Thoracic aorta (tissue), 2 donors: ENCODE measurements around the gene STMP1. TPM values are rescaled to one million over a fixed set of nuclear protein-coding genes. Genes with fewer than 3 reads are reported as not detected.

ENCODE experiments used
- ATAC-seq: fragments of 150-250 bp; one replicate; pipeline ENCODE4 v1.8.0; 2017; ENCODE audit warnings: low read depth; ENCODE audit not compliant: insufficient number of reproducible peaks, low FRiP score
- DNase-seq: peaks from one replicate; pipeline ENCODE4 v3.0.0-alpha.2; 2020; ENCODE audit warnings: low spot score
- H3K27ac ChIP-seq, 2 donors: fragments of 200-600 bp; sonication (generic); 1 replicate in 1 of 2; 2 replicates in 1 of 2; pipeline ENCODE4 v1.5.1; 2016; ENCODE audit warnings: mild to moderate bottlenecking in 2 of 2, moderate library complexity in 2 of 2
- H3K27me3 ChIP-seq: fragments of 200-600 bp; sonication (generic); replicated peaks from 2 replicates; pipeline ENCODE4 v1.6.0; 2016; ENCODE audit warnings: mild to moderate bottlenecking; ENCODE audit not compliant: insufficient read depth
- H3K36me3 ChIP-seq: fragments of 200-600 bp; sonication (generic); one replicate; pipeline ENCODE4 v1.5.1; 2016
- H3K4me1 ChIP-seq, 2 donors: fragments of 200-600 bp; sonication (generic); 1 replicate in 1 of 2; 2 replicates in 1 of 2; pipeline versions ENCODE4 v1.5.1 to v1.6.0; 2016; ENCODE audit warnings: low read depth in 2 of 2, mild to moderate bottlenecking in 1 of 2; ENCODE audit not compliant: control insufficient read depth in 1 of 2
- H3K4me3 ChIP-seq: fragments of 200-600 bp; sonication (generic); 2 replicates; pipeline ENCODE4 v1.5.1; 2016; ENCODE audit warnings: mild to moderate bottlenecking
- H3K9me3 ChIP-seq: fragments of 200-600 bp; sonication (generic); 2 replicates; pipeline ENCODE4 v1.5.1; 2016
- total RNA-seq, 2 donors: library from RNA; depleted of rRNA; stranded (reverse); fragments of >200 nt; gene quantifications; one replicate each; pipeline versions ENCODE4 v1.1.0 to v1.2.3, GENCODE V29; 2016
- TF ChIP-seq, protein P1 (sequence below): fragments of 200-600 bp; sonication (generic); IDR thresholded peaks from one replicate; pipeline ENCODE4 v1.5.1; 2019; ENCODE audit warnings: antibody characterized with exemption

Gene STMP1
- 10 to 100 TPM; 15.7 to 48.5 TPM for total RNA-seq

DNA sequence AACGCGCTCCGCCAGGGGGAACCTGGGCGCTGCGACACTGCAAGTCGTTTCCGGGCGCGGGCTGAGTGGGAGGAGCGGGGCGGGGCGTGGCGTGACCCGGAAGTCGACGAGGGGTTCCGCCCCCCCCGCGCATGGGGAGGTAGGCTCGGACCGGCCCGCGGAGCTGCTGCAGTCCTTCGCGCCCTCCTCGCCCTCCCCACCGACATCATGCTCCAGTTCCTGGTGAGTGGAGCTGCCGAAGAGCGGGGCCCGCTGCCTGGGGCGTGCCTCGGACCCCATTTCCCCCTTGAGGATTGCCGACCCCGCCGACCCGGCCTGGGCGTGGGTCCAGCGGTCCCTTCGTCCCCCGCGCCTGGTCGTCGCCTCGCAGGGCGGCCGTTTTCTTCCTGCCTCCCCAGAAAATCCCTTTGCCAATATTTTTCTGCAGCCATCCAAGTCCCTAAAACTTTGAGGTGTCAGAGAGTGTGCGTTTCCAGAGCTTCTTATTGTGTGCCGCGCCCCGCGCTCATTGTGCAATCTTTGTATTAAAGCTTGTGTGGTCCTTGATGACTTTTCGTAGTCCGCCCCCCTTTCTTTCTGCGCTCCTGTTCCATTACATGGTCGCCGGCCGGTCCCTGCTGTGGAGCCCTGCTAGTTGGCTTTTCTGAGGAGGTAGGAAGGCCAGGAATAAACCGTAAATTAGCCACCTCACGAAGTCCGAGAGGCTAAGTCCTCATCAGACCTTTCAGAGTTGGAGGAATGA lies at the start of gene STMP1:
STMP1 (plus strand) TSS at position 142 of the 742 bp plus-strand sequence.
- no peaks in the 10 kb centered on the region for H3K27me3 ChIP-seq
- H3K36me3 ChIP-seq: no peaks in the 10 kb centered on the region
- H3K27ac ChIP-seq: peak within 1 kb of the TSS; percentile 98
- H3K9me3 ChIP-seq: no peaks in the 10 kb centered on the region
- H3K4me1 ChIP-seq: peaks cover 10 to 34% of the 10 kb centered on the region in 2 donors
- ATAC-seq (peak; percentile 88), DNase-seq (peak; percentile 84)
- H3K4me3 ChIP-seq: peak within 1 kb of the TSS; percentile 87
- TF ChIP-seq, protein P1, sequence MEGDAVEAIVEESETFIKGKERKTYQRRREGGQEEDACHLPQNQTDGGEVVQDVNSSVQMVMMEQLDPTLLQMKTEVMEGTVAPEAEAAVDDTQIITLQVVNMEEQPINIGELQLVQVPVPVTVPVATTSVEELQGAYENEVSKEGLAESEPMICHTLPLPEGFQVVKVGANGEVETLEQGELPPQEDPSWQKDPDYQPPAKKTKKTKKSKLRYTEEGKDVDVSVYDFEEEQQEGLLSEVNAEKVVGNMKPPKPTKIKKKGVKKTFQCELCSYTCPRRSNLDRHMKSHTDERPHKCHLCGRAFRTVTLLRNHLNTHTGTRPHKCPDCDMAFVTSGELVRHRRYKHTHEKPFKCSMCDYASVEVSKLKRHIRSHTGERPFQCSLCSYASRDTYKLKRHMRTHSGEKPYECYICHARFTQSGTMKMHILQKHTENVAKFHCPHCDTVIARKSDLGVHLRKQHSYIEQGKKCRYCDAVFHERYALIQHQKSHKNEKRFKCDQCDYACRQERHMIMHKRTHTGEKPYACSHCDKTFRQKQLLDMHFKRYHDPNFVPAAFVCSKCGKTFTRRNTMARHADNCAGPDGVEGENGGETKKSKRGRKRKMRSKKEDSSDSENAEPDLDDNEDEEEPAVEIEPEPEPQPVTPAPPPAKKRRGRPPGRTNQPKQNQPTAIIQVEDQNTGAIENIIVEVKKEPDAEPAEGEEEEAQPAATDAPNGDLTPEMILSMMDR: peak; percentile 87

DNA sequence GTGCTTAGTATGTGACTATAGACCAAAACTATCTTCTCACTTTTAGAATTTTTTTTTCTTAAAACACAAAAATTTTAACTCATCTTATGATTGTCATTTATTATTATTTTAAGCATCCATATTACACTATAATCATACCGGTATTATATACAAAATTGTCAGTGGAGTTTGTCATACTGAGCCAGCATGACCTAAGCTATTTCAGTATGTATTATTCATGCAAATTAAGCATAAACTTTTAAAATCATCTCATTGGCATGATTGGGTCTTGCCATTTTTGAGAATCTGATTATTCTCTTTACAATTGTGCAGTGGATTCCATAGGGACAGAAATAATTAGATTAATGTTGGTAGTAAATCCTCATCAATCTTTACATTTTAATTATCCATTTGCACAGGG lies 46.2 kb upstream of the STMP1 start:
- Histone ChIP-seq H3K4me1 (peaks cover 3 to 8% of the 10 kb centered on the region in 2 donors), H3K4me3 (no peak overlapping the region), H3K27ac (no peak overlapping the region), H3K9me3 (no peaks in the 10 kb centered on the region), H3K27me3 (no peaks in the 10 kb centered on the region), H3K36me3 (peaks cover 23% of the 10 kb centered on the region)
- ATAC-seq (no peak), DNase-seq (no peak)
- TF ChIP-seq, protein P1: no peak

DNA sequence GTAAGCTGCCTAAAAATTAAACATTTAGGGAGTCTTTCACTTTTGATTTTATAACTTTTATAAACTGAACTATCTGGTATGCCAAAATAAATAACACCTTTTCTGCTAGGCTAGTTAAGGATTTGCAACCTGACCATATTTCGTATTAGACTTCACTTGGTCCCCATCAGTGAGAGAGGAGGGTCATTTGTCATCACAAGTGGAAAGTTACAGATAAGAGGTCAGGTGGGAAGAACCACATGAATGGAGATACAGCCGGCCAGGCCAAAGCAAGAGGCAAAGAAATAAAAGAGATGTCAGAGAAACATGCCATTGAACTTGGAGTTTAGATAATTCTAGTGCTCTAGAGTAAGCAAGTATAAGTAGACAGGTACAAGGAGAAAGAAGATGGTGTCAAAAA lies 44.5 kb upstream of the STMP1 start:
- Histone ChIP-seq H3K4me3 (no peak overlapping the region), H3K4me1 (peaks cover 3 to 8% of the 10 kb centered on the region in 2 donors), H3K36me3 (peaks cover 20% of the 10 kb centered on the region), H3K27me3 (no peaks in the 10 kb centered on the region), H3K27ac (no peak overlapping the region), H3K9me3 (no peaks in the 10 kb centered on the region)
- DNase-seq: no peak
- TF ChIP-seq, protein P1: no peak
- no peak for ATAC-seq

DNA sequence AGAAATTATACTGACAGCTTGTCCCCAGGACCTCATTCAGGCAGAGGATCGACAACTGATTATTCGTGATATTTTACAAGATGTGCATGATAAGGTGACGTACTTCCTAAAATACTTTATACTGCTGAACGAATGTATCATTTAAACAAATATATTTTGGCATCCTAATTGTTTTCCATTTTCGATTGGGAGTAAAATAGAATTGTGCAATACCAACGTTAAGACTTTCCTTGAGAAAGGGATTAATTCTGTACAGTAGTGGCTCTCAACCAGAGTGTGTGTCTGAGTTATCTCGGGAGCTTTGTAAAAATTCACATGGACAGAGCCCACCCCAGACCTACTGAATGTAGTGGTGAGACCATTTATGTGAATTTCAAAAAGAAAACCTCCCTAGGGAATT lies 43.8 kb upstream of the STMP1 start:
- DNase-seq (no peak), ATAC-seq (no peak)
- TF ChIP-seq, protein P1: no peak
- Histone ChIP-seq H3K27me3 (no peaks in the 10 kb centered on the region), H3K36me3 (peaks cover 20% of the 10 kb centered on the region), H3K9me3 (no peaks in the 10 kb centered on the region), H3K4me1 (peaks cover 3 to 8% of the 10 kb centered on the region in 2 donors), H3K4me3 (no peak overlapping the region), H3K27ac (no peak overlapping the region)

DNA sequence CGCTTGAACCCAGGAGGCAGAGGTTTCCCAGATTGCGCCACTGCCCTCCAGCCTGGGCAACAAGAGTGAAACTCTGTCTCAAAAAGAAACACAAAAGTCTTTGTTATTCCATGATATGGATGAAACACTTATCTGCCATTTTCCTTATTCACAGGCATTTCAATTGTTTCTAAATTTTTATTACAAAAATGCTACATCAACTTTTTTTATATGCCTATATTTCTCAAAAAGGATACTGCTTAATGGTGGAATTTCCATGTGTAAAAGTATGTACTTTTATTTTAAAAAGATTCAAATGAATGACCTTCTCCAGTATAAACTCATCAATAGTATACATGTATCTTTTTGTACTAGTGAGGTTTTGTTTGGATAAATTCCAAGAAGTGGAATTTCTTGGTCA lies 41.9 kb upstream of the STMP1 start:
- H3K27me3 ChIP-seq: no peaks in the 10 kb centered on the region
- peak overlapping the region in 1 of 2 donors; percentile 17 for H3K27ac ChIP-seq
- ATAC-seq (no peak), DNase-seq (no peak)
- H3K9me3 ChIP-seq: no peaks in the 10 kb centered on the region
- H3K4me3 ChIP-seq: no peak overlapping the region
- peaks cover 20% of the 10 kb centered on the region for H3K36me3 ChIP-seq
- peaks cover 3 to 8% of the 10 kb centered on the region in 2 donors for H3K4me1 ChIP-seq
- TF ChIP-seq, protein P1: no peak
